HL-60 (cell line): ENCODE measurements around the gene YTHDF1.

Experiments
- CTCF ChIP-seq: IDR thresholded peaks from one replicate; pipeline ENCODE4 v1.5.1; 2011; ENCODE audit warnings: low read length, control low read depth, inconsistent platforms; ENCODE audit not compliant: insufficient read depth
- GABPA ChIP-seq: IDR thresholded peaks from 2 replicates; pipeline ENCODE4 v1.6.1; 2012; ENCODE audit warnings: low read depth
- POLR2AphosphoS5 ChIP-seq: IDR thresholded peaks from 2 replicates; pipeline ENCODE4 v1.6.1; 2012; ENCODE audit warnings: low read depth
- SPI1 ChIP-seq: IDR thresholded peaks from 2 replicates; pipeline ENCODE4 v1.6.1; 2012; ENCODE audit warnings: low read depth, mild to moderate bottlenecking, borderline replicate concordance
- TF ChIP-seq, protein P1 (sequence below): IDR thresholded peaks from 2 replicates; pipeline ENCODE4 v1.6.1; 2012; ENCODE audit warnings: low read depth; ENCODE audit not compliant: insufficient replicate concordance

DNA sequence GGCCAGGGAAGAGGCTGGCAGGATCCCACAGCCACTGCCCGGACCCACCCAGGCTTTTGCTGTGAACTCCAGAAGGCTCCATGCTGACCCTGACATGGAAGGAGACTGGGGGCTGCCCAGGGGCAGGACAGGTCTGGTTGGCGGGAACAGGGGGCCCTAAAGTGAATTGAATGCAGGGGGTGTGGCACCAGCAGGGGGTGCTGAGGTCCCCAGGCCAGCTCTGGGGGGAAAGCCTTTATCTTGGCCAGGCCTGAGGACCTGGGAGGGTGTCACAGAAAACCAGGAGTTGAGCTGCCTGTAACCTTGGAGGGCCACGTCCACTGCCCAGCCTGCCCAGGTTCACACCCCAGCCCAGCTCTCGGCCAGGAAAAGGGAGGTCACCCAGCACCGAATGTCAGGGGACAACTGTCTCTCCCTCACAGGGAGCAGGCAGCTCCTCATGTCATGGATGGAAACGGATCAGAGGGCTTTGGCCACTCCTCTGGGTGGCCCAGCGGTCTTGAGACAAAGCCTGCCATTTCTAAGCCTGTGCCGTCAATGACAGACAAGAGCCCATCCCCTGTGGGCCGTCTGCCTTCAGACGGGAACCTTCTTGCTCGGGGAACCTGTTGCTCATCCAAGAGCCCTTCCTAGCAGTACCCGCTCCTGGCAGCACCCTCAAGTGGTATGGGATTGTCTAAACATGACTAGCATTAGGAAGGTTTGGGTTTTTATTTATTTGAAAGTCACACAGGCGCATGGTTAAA, 2.9 kb upstream of the YTHDF1 start:
- TF ChIP-seq CTCF: no peak
- TF ChIP-seq POLR2AphosphoS5: no peak
- TF ChIP-seq, protein P1, sequence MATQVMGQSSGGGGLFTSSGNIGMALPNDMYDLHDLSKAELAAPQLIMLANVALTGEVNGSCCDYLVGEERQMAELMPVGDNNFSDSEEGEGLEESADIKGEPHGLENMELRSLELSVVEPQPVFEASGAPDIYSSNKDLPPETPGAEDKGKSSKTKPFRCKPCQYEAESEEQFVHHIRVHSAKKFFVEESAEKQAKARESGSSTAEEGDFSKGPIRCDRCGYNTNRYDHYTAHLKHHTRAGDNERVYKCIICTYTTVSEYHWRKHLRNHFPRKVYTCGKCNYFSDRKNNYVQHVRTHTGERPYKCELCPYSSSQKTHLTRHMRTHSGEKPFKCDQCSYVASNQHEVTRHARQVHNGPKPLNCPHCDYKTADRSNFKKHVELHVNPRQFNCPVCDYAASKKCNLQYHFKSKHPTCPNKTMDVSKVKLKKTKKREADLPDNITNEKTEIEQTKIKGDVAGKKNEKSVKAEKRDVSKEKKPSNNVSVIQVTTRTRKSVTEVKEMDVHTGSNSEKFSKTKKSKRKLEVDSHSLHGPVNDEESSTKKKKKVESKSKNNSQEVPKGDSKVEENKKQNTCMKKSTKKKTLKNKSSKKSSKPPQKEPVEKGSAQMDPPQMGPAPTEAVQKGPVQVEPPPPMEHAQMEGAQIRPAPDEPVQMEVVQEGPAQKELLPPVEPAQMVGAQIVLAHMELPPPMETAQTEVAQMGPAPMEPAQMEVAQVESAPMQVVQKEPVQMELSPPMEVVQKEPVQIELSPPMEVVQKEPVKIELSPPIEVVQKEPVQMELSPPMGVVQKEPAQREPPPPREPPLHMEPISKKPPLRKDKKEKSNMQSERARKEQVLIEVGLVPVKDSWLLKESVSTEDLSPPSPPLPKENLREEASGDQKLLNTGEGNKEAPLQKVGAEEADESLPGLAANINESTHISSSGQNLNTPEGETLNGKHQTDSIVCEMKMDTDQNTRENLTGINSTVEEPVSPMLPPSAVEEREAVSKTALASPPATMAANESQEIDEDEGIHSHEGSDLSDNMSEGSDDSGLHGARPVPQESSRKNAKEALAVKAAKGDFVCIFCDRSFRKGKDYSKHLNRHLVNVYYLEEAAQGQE: no peak
- TF ChIP-seq SPI1: no peak
- TF ChIP-seq GABPA: no peak
